ENCODE measurements around the gene IL1RAPL1. TPM values are rescaled to one million over a fixed set of nuclear protein-coding genes. Genes with fewer than 3 reads are reported as not detected.

Gene IL1RAPL1
- total RNA-seq, 2 experiments from 2014 or later = not detected

DNA sequence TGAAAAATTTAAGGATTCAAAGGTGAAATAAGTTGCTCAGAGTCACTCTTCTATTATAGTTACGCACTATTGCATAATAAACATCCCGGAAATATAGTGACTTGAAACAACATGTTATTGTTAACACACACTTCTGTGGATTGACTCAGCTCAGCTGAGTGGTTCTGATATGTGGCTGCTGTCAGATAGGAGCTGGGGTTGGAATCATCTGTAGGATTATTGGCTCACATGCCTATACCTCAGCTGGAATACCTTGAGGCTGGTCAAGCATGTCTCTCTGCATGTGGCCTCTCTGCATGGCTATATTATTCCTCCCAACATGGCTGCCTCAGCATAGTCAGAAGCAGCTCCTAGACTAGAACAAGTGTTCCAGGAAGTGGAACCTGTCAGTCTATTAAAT lies 1141.4 kb downstream of the IL1RAPL1 start:
- no peaks in the 10 kb centered on the region for H3K36me3 Mint-ChIP-seq (ENCODE audit: low read depth)
- no peak for ATAC-seq (ENCODE audit: poor library complexity)

DNA sequence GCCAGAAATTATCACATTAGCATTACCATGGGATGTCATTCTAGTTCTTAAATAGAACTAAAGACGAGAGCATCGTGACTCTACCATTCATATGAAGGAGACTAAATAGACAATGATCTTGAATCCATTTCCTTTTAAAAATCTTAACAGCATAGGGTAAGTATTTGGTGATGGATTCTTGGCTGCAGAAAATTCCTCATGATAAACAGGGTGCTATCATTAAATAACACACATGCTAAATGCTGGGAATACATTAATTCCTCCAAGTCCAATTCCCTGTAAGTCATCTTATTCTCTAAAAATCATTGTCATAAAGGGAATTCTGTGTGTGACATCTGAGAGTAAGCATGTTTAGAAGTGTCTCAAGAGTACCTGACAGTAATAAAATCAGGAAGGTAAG lies 1157.7 kb downstream of the IL1RAPL1 start:
- intact Hi-C loops (cut with DNase I, micrococcal nuclease) = no loop called here
- Mint-ChIP-seq H3K4me3 (no peak overlapping the region), H3K4me1 (ENCODE audit: low read depth) (no peaks in the 10 kb centered on the region), H3K27ac (no peak overlapping the region), H3K9me3 (no peaks in the 10 kb centered on the region), H3K27me3 (no peaks in the 10 kb centered on the region), H3K36me3 (ENCODE audit: low read depth) (no peaks in the 10 kb centered on the region)
- TF ChIP-seq, protein P1, sequence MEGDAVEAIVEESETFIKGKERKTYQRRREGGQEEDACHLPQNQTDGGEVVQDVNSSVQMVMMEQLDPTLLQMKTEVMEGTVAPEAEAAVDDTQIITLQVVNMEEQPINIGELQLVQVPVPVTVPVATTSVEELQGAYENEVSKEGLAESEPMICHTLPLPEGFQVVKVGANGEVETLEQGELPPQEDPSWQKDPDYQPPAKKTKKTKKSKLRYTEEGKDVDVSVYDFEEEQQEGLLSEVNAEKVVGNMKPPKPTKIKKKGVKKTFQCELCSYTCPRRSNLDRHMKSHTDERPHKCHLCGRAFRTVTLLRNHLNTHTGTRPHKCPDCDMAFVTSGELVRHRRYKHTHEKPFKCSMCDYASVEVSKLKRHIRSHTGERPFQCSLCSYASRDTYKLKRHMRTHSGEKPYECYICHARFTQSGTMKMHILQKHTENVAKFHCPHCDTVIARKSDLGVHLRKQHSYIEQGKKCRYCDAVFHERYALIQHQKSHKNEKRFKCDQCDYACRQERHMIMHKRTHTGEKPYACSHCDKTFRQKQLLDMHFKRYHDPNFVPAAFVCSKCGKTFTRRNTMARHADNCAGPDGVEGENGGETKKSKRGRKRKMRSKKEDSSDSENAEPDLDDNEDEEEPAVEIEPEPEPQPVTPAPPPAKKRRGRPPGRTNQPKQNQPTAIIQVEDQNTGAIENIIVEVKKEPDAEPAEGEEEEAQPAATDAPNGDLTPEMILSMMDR (IDR thresholded peaks at IDR 0.05) = no peak
- Histone ChIP-seq H3K27me3 (ENCODE audit: control insufficient read depth in 1 of 2, insufficient read depth in 2 of 2, low read length in 2 of 2) (no peaks in the 10 kb centered on the region), H3K27ac (ENCODE audit: low read depth in 1 of 2, low read length in 2 of 2) (no peak overlapping the region), H3K9me3 (ENCODE audit: control insufficient read depth in 1 of 2, insufficient read depth in 1 of 2, low read length in 2 of 2) (no peaks in the 10 kb centered on the region), H3K4me1 (ENCODE audit: insufficient read depth, low read length) (no peaks in the 10 kb centered on the region), H3K4me3 (ENCODE audit: low read length) (no peak overlapping the region), H3K36me3 (ENCODE audit: insufficient read depth, low read length) (no peaks in the 10 kb centered on the region)
- ChIA-PET CTCF (no interaction called here), POLR2A (no interaction called here)
- DNase-seq = no peak
- no peak for ATAC-seq (ENCODE audit: poor library complexity)

More for the DNA sequence above, 1141.4 kb downstream of the IL1RAPL1 start:
- H3K4me3 Mint-ChIP-seq = no peak overlapping the region
- Histone ChIP-seq H3K9me3 (ENCODE audit: control insufficient read depth in 1 of 2, insufficient read depth in 1 of 2, low read length in 2 of 2) (no peaks in the 10 kb centered on the region), H3K36me3 (ENCODE audit: insufficient read depth, low read length) (no peaks in the 10 kb centered on the region), H3K27me3 (ENCODE audit: control insufficient read depth in 1 of 2, insufficient read depth in 2 of 2, low read length in 2 of 2) (no peaks in the 10 kb centered on the region), H3K4me1 (ENCODE audit: insufficient read depth, low read length) (no peaks in the 10 kb centered on the region), H3K4me3 (ENCODE audit: low read length) (no peak overlapping the region), H3K27ac (ENCODE audit: low read depth in 1 of 2, low read length in 2 of 2) (no peak overlapping the region)
- no peaks in the 10 kb centered on the region for H3K4me1 Mint-ChIP-seq (ENCODE audit: low read depth)
- H3K27ac Mint-ChIP-seq = no peak overlapping the region
- no peaks in the 10 kb centered on the region for H3K27me3 Mint-ChIP-seq
- ChIA-PET POLR2A (no interaction called here), CTCF (no interaction called here)
- TF ChIP-seq, protein P1 (IDR thresholded peaks at IDR 0.05) = no peak
- intact Hi-C loops (cut with DNase I, micrococcal nuclease) = no loop called here
- H3K9me3 Mint-ChIP-seq = no peaks in the 10 kb centered on the region
- DNase-seq = no peak

DNA sequence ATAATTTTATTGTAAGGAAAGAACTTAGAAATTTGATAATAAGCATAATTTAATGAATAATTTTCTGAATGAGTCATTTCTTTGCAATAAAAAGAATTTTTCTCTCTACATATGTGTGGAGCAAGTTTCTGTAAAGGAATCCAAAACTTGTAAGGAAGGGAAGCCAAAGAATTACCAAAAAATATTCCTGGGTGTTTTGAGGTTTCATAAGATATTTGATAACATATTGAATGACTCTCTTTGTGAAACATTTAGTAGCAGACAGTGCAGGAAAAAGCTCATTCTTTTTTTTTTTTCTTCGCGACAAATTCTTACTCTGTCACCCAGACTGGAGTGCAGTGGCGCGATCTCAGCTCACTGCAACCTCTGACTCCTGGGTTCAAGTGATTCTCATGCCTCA lies 1159.1 kb downstream of the IL1RAPL1 start:
- intact Hi-C loops (cut with DNase I, micrococcal nuclease) = no loop called here
- ChIA-PET POLR2A (no interaction called here), CTCF (no interaction called here)
- Mint-ChIP-seq H3K4me3 (no peak overlapping the region), H3K27ac (no peak overlapping the region), H3K9me3 (no peaks in the 10 kb centered on the region), H3K27me3 (no peaks in the 10 kb centered on the region), H3K36me3 (ENCODE audit: low read depth) (no peaks in the 10 kb centered on the region), H3K4me1 (ENCODE audit: low read depth) (no peaks in the 10 kb centered on the region)
- TF ChIP-seq, protein P1 (IDR thresholded peaks at IDR 0.05) = no peak
- Histone ChIP-seq H3K4me1 (ENCODE audit: insufficient read depth, low read length) (no peaks in the 10 kb centered on the region), H3K27ac (ENCODE audit: low read depth in 1 of 2, low read length in 2 of 2) (no peak overlapping the region), H3K27me3 (ENCODE audit: control insufficient read depth in 1 of 2, insufficient read depth in 2 of 2, low read length in 2 of 2) (no peaks in the 10 kb centered on the region), H3K36me3 (ENCODE audit: insufficient read depth, low read length) (no peaks in the 10 kb centered on the region), H3K4me3 (ENCODE audit: low read length) (no peak overlapping the region), H3K9me3 (ENCODE audit: control insufficient read depth in 1 of 2, insufficient read depth in 1 of 2, low read length in 2 of 2) (no peaks in the 10 kb centered on the region)
- no peak for DNase-seq
- no peak for ATAC-seq (ENCODE audit: poor library complexity)

Data from CD4-positive, alpha-beta T cell (primary cell).